Erythroblast (primary cell): Measurements from ENCODE around the gene COG4.
A peak's percentile ranks its signal among the peaks of the same experiment; 100 is the strongest.

Experiments
- DNase-seq, 2 experiments: peaks; one replicate each; lab custom pipeline; 2025; lab: John Stamatoyannopoulos, UW
- GATA1 ChIP-seq: IDR thresholded peaks from 2 replicates; pipeline ENCODE4 v1.6.1; 2011; ENCODE audit warnings: low read depth, mild to moderate bottlenecking, control low read depth, low read length, moderate library complexity
- POLR2A ChIP-seq: IDR thresholded peaks from 2 replicates; pipeline ENCODE4 v1.6.1; 2011; ENCODE audit warnings: mild to moderate bottlenecking, low read length

The COG4 gene

GRCh38 chr16:70480127-70481105, 42.9 kb downstream of the COG4 start:
- TF ChIP-seq GATA1: no peak
- no peak for TF ChIP-seq POLR2A
- DNase-seq: peak in 1 of 2 experiments; percentile 16

GRCh38 chr16:70478912-70479341, 44.4 kb downstream of the COG4 start:
- no peak for TF ChIP-seq GATA1
- TF ChIP-seq POLR2A: no peak

GRCh38 chr16:70478169-70478568, 45.2 kb downstream of the COG4 start:
- TF ChIP-seq GATA1 (no peak), POLR2A (no peak)
- DNase-seq: no peak

More at GRCh38 chr16:70478912-70479341, 44.4 kb downstream of the COG4 start:
- no peak for DNase-seq

GRCh38 chr16:70476272-70477020, 46.9 kb downstream of the COG4 start:
- peak; percentile 18 to 21 for DNase-seq

GRCh38 chr16:70475054-70475871, 48.1 kb downstream of the COG4 start:
- TF ChIP-seq GATA1 (no peak), POLR2A (no peak)
- DNase-seq: no peak

More at GRCh38 chr16:70476272-70477020, 46.9 kb downstream of the COG4 start:
- TF ChIP-seq POLR2A (no peak), GATA1 (no peak)

- TF ChIP-seq GATA1: no peak
- TF ChIP-seq POLR2A: no peak
- no peak for DNase-seq
These were observed 48.9 kb downstream of the COG4 start for GRCh38 chr16:70474320-70475053.

GRCh38 chr16:70473446-70474319, 49.7 kb downstream of the COG4 start:
- no peak for DNase-seq
- TF ChIP-seq GATA1 (no peak), POLR2A (no peak)

GRCh38 chr16:70472786-70473433, 50.4 kb downstream of the COG4 start:
- TF ChIP-seq POLR2A (no peak), GATA1 (no peak)
- no peak for DNase-seq

- no peak for TF ChIP-seq GATA1
- no peak for TF ChIP-seq POLR2A
- peak; percentile 31 to 47 for DNase-seq
These were observed 52.4 kb downstream of the COG4 start for GRCh38 chr16:70470927-70471341.

- DNase-seq: no peak
- TF ChIP-seq POLR2A (no peak), GATA1 (no peak)
These were observed 53.0 kb downstream of the COG4 start for GRCh38 chr16:70470141-70470926.
